Activated CD8-positive, alpha-beta T cell treated with anti-CD3 and anti-CD28 coated beads for 36 hours (primary cell): ENCODE data around the gene FURIN. TPM values are rescaled to one million over a fixed set of nuclear protein-coding genes. Genes with fewer than 3 reads are reported as not detected.
"Not testable (repeated sequence)": the region's sequence is repeated elsewhere in the genome, so short reads cannot be mapped to it uniquely, and the experiment has no call there.

Source experiments
- ATAC-seq: fragments of 200-7000 bp; cut with Tn5 transposase; one replicate; pipeline ENCODE4 v1.10.0; 2021; ENCODE audit warnings: mild to moderate bottlenecking, moderate library complexity
- CTCF ChIA-PET: fragments of 350-600 bp; sonication (Branson Sonifier 250); formaldehyde crosslinking; loops from one replicate; lab custom pipeline; 2021; ENCODE audit warnings: antibody characterized with exemption; lab: Charles Lee
- POLR2A ChIA-PET: fragments of 350-600 bp; sonication (Branson Sonifier 250); formaldehyde crosslinking; loops from one replicate; lab custom pipeline; 2021; ENCODE audit warnings: antibody characterized with exemption; lab: Charles Lee
- DNase-seq: peaks from one replicate; pipeline ENCODE4 v3.0.0-alpha.2; 2020
- H3K27ac Mint-ChIP-seq: one replicate; pipeline ENCODE4 v1.8.0; 2021; ENCODE audit warnings: mild to moderate bottlenecking, mixed read lengths
- H3K27me3 Mint-ChIP-seq: one replicate; pipeline ENCODE4 v1.8.0; 2021; ENCODE audit warnings: mixed read lengths
- H3K36me3 Mint-ChIP-seq: one replicate; pipeline ENCODE4 v1.8.0; 2021; ENCODE audit warnings: low read depth, mixed read lengths
- H3K4me1 Mint-ChIP-seq: one replicate; pipeline ENCODE4 v1.8.0; 2021; ENCODE audit warnings: low read depth, mixed read lengths
- H3K4me3 Mint-ChIP-seq: one replicate; pipeline ENCODE4 v1.8.0; 2021; ENCODE audit warnings: mild to moderate bottlenecking, moderate library complexity, mixed read lengths
- H3K9me3 Mint-ChIP-seq: one replicate; pipeline ENCODE4 v1.8.0; 2021; ENCODE audit warnings: mixed read lengths
- intact Hi-C: fragments of 100-400 bp; cut with micrococcal nuclease; formaldehyde crosslinking; loops from one replicate; pipeline ENCODE4 v1.10.0; 2022
- total RNA-seq, 2 experiments: library from RNA; stranded (reverse); gene quantifications; one replicate each; pipeline ENCODE4 v1.2.3, GENCODE V29; 2021
- TF ChIP-seq, protein P1 (sequence below): fragments of 200-600 bp; IDR thresholded peaks from one replicate; pipeline ENCODE4 v1.8.0; 2022; ENCODE audit warnings: antibody characterized with exemption, mild to moderate bottlenecking

Gene FURIN
- total RNA-seq, 2 experiments from 2014 or later, result 111 to 117 TPM

DNA sequence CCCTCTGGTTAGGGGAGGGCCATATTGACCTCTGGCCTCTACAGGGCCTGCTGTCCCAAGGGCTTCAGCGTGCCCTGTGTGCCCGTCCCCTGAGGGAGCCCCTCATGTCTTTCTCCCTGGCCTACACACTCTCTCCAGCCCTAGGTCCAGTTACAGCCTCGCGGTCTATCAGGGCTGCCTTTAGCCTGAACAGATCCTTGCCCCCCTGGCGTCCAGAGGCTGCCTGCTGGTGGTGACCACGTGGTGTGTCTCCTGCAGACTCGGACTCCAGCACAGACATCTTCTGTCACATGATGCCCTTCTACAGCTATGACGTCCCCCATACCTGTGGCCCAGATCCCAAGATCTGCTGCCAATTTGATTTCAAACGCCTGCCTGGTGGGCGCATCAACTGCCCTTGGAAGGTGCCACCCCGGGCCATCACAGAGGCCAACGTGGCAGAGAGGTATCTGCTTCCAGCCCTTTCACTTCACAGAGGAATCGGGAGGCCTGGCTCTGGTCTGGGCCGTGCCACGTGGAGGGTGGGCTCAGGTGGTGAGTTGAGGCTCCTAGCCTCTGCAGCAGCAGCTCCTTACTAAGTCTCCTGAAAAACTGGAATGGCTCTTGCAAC lies 38.8 kb downstream of the FURIN start:
- Mint-ChIP-seq H3K9me3 (no peaks in the 10 kb centered on the region), H3K27ac (no peak overlapping the region), H3K36me3 (peaks cover 47% of the 10 kb centered on the region), H3K27me3 (no peaks in the 10 kb centered on the region), H3K4me3 (no peak overlapping the region), H3K4me1 (peaks cover 12% of the 10 kb centered on the region)
- no peak for DNase-seq
- ATAC-seq, result no peak
- intact Hi-C loops, result no loop called here
- TF ChIP-seq, protein P1, sequence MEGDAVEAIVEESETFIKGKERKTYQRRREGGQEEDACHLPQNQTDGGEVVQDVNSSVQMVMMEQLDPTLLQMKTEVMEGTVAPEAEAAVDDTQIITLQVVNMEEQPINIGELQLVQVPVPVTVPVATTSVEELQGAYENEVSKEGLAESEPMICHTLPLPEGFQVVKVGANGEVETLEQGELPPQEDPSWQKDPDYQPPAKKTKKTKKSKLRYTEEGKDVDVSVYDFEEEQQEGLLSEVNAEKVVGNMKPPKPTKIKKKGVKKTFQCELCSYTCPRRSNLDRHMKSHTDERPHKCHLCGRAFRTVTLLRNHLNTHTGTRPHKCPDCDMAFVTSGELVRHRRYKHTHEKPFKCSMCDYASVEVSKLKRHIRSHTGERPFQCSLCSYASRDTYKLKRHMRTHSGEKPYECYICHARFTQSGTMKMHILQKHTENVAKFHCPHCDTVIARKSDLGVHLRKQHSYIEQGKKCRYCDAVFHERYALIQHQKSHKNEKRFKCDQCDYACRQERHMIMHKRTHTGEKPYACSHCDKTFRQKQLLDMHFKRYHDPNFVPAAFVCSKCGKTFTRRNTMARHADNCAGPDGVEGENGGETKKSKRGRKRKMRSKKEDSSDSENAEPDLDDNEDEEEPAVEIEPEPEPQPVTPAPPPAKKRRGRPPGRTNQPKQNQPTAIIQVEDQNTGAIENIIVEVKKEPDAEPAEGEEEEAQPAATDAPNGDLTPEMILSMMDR, result no peak
- ChIA-PET POLR2A (interaction anchor here (0.7 to 14.2 kb wide), 3 partner anchors 11 to 25 kb away, joined by 3 to 133 read pairs (median 5); partner anchors contain the start of genes HDDC3 and UNC45A), CTCF (interaction anchor here (16.4 kb wide), 1 partner anchor 26 kb away, joined by 255 read pairs; the partner anchor contains the start of genes HDDC3 and UNC45A)

DNA sequence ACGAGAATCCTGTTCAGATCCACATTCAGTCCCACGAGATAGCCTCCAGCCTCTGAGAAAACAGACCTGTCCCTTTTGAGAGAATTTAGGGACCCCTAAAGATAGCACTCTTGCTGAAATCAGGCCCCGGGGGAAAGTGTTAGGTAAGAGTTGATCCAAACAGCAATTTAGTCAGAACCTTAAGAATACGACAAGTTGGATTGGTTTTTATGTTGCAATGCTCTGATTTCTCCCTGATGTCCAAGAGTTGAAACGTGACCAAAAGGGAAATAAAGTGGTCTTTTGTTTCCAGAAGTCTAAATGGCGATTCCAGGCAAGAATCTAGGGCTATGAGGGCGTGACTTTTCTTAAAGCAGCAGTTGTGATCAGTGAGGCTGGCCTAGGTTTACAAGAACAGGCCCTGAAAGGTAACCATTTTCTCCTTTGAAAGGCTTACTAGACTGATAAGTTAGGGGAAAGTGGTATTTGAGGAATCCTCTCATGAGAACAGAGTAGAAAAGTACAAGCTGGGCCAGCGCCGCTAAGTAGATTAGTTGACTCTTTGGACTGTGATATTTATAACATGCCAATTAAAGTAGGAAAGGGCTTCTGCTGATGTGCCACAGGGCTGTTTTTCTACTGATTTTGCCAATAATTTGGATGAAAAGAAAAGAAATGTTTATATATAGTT lies 39.6 kb downstream of the FURIN start:
- POLR2A ChIA-PET, result interaction anchor here (1.3 to 14.2 kb wide), 3 partner anchors 10 to 24 kb away, joined by 5 to 133 read pairs (median 6); partner anchors contain the start of genes HDDC3 and UNC45A
- intact Hi-C loops, result no loop called here
- ATAC-seq (no peak), DNase-seq (no peak)
- Mint-ChIP-seq H3K36me3 (peaks cover 47% of the 10 kb centered on the region), H3K27me3 (no peaks in the 10 kb centered on the region), H3K4me1 (peaks cover 11% of the 10 kb centered on the region), H3K27ac (no peak overlapping the region), H3K9me3 (no peaks in the 10 kb centered on the region), H3K4me3 (no peak overlapping the region)
- CTCF ChIA-PET, result interaction anchor here (1.0 to 16.4 kb wide), 3 partner anchors 24 to 27 kb away, joined by 3 to 255 read pairs (median 5); partner anchors contain the start of genes HDDC3 and UNC45A
- TF ChIP-seq, protein P1, result no peak

DNA sequence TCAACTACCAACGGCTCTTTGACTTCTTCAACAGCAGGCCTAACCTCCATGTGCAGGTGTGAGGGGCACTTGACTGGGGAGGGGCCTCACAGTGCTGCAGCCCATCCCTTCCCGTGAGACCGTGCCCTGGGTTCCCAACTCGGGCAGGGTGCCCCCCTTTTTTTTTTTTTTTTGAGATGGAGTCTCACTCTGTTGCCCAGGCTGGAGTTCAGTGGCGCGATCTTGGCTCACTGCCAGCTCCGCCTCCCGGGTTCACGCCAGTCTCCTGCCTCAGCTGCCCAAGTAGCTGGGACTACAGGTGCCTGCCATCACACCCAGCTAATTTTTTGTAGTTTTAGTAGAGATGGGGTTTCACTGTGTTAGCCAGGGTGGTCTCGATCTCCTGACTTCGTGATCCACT lies 41.1 kb downstream of the FURIN start:
- ChIA-PET POLR2A (interaction anchor here (1.6 kb wide), 1 partner anchor 9 kb away, joined by 6 read pairs; no protein-coding TSS in a partner anchor), CTCF (interaction anchor here (1.0 to 1.4 kb wide), 2 partner anchors 23 to 25 kb away, joined by 3 to 5 read pairs; partner anchors contain the start of genes HDDC3 and UNC45A)
- H3K27ac Mint-ChIP-seq, H3K27me3 Mint-ChIP-seq, H3K9me3 Mint-ChIP-seq, H3K4me3 Mint-ChIP-seq, H3K4me1 Mint-ChIP-seq, intact Hi-C loops, ATAC-seq, DNase-seq: not testable (repeated sequence)
- peaks cover 52% of the 10 kb centered on the region for H3K36me3 Mint-ChIP-seq

DNA sequence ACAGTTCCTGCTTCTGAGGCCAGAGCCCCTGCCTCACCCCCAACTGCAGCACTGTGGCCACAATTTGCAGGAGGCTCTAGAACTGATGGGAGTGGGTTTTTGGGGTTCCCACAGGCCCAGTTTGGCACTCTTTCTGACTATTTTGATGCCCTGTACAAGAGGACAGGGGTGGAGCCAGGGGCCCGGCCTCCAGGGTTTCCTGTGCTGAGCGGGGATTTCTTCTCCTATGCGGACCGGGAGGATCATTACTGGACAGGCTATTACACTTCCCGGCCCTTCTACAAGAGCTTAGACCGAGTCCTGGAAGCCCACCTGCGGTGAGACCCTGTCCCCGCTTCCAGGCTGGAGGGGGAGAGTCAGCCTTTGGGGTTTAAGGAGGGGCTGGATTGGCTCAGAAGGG lies 41.6 kb downstream of the FURIN start:
- no peak for DNase-seq
- intact Hi-C loops, result no loop called here
- no peaks in the 10 kb centered on the region for H3K27me3 Mint-ChIP-seq
- ATAC-seq, result no peak
- H3K4me3 Mint-ChIP-seq, result no peak overlapping the region
- peaks cover 5% of the 10 kb centered on the region for H3K4me1 Mint-ChIP-seq
- peaks cover 49% of the 10 kb centered on the region for H3K36me3 Mint-ChIP-seq
- POLR2A ChIA-PET, result no interaction called here
- no peak overlapping the region for H3K27ac Mint-ChIP-seq
- H3K9me3 Mint-ChIP-seq, result no peaks in the 10 kb centered on the region
- CTCF ChIA-PET, result no interaction called here
- TF ChIP-seq, protein P1, result no peak

DNA sequence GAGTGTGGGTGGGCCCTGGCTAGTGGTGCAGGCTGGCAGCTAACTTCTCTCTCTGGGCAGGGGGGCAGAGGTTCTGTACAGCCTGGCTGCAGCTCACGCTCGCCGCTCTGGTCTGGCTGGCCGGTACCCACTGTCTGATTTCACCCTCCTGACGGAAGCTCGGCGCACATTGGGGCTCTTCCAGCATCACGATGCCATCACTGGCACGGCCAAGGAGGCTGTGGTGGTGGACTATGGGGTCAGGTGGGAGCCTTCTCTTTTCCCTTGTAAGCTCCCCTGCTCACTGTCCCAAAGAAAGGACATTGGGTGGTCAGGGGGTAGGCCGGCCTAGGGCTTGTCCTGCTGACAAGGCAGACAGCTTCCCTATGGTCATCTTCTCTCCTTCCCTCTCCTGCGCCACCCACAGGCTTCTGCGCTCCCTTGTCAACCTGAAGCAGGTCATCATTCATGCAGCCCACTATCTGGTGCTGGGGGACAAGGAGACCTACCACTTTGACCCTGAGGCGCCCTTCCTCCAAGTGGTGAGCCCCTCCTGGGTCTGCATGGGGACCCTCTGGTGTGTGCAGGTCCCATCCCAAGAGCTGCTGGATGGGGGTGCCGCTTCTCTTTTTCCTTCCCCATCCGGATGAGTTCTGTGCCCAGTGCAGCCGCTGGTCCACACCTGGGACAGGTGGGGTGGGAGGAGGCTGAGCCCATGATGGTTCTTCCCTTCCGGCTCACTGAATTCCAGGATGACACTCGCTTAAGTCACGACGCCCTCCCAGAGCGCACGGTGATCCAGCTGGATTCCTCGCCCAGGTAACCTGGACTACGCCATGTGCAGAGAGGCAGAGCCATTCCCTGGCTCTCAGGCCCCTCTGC lies 42.3 kb downstream of the FURIN start:
- H3K36me3 Mint-ChIP-seq, result peaks cover 47% of the 10 kb centered on the region
- CTCF ChIA-PET, result no interaction called here
- peaks cover under 1% of the 10 kb centered on the region for H3K4me1 Mint-ChIP-seq
- H3K27me3 Mint-ChIP-seq, result no peaks in the 10 kb centered on the region
- no peak overlapping the region for H3K4me3 Mint-ChIP-seq
- TF ChIP-seq, protein P1, result no peak
- no peaks in the 10 kb centered on the region for H3K9me3 Mint-ChIP-seq
- no peak for ATAC-seq
- POLR2A ChIA-PET, result no interaction called here
- intact Hi-C loops, result no loop called here
- DNase-seq, result no peak
- H3K27ac Mint-ChIP-seq, result no peak overlapping the region
